NB4 (cell line): ENCODE data around the gene OR4D6.

Experiments
- MAX ChIP-seq: IDR thresholded peaks from 2 replicates; pipeline ENCODE4 v1.6.1; 2011; ENCODE audit warnings: low read depth, low read length
- TF ChIP-seq, protein P1 (sequence below): IDR thresholded peaks from one replicate; pipeline ENCODE4 v1.5.1; 2012; ENCODE audit warnings: low read depth, low read length

GRCh38 chr11:59456661-59457060 is at the start of gene OR4D6:
- TF ChIP-seq MAX = no peak
- TF ChIP-seq, protein P1, sequence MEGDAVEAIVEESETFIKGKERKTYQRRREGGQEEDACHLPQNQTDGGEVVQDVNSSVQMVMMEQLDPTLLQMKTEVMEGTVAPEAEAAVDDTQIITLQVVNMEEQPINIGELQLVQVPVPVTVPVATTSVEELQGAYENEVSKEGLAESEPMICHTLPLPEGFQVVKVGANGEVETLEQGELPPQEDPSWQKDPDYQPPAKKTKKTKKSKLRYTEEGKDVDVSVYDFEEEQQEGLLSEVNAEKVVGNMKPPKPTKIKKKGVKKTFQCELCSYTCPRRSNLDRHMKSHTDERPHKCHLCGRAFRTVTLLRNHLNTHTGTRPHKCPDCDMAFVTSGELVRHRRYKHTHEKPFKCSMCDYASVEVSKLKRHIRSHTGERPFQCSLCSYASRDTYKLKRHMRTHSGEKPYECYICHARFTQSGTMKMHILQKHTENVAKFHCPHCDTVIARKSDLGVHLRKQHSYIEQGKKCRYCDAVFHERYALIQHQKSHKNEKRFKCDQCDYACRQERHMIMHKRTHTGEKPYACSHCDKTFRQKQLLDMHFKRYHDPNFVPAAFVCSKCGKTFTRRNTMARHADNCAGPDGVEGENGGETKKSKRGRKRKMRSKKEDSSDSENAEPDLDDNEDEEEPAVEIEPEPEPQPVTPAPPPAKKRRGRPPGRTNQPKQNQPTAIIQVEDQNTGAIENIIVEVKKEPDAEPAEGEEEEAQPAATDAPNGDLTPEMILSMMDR = no peak
